Nephron (organoid): ENCODE data around the gene MAN2A1.
A peak's percentile ranks its signal among the peaks of the same experiment; 100 is the strongest.

Experiments
- H3K27ac Mint-ChIP-seq, 3 experiments: 2 replicates each; pipeline ENCODE4 v1.8.0; 2020; ENCODE audit warnings: mixed read lengths in 3 of 3, mild to moderate bottlenecking in 2 of 3, moderate library complexity in 1 of 3
- H3K27me3 Mint-ChIP-seq: 2 replicates; pipeline ENCODE4 v1.8.0; 2021; ENCODE audit warnings: low read depth, mild to moderate bottlenecking, moderate library complexity, mixed read lengths
- H3K36me3 Mint-ChIP-seq: 2 replicates; pipeline ENCODE4 v1.8.0; 2020; ENCODE audit warnings: low read depth, mixed read lengths
- H3K4me1 Mint-ChIP-seq: 2 replicates; pipeline ENCODE4 v1.8.0; 2020; ENCODE audit warnings: mixed read lengths
- H3K4me3 Mint-ChIP-seq, 3 experiments: 2 replicates each; pipeline ENCODE4 v1.8.0; 2020; ENCODE audit warnings: mild to moderate bottlenecking in 3 of 3, mixed read lengths in 3 of 3, moderate library complexity in 2 of 3
- H3K9me3 Mint-ChIP-seq: 2 replicates; pipeline ENCODE4 v1.8.0; 2020; ENCODE audit warnings: mixed read lengths
- CTCF ChIP-seq, 3 experiments: fragments of 200-600 bp; sonication (generic); IDR thresholded peaks; one replicate each; pipeline ENCODE4 v1.5.0; 2021; ENCODE audit warnings: antibody characterized with exemption in 3 of 3; ENCODE audit not compliant: unreplicated experiment in 3 of 3

The MAN2A1 gene

GRCh38 chr5:109669991-109670706 is 19.6 kb upstream of the MAN2A1 start:
- no peak for TF ChIP-seq CTCF (IDR thresholded peaks at IDR 0.05; ENCODE audit: unreplicated experiment in 3 of 3)
- H3K27me3 Mint-ChIP-seq, result no peaks in the 10 kb centered on the region
- no peaks in the 10 kb centered on the region for H3K36me3 Mint-ChIP-seq
- no peaks in the 10 kb centered on the region for H3K9me3 Mint-ChIP-seq
- H3K4me3 Mint-ChIP-seq, result no peak overlapping the region
- H3K27ac Mint-ChIP-seq, result no peak overlapping the region
- peaks cover 3% of the 10 kb centered on the region for H3K4me1 Mint-ChIP-seq

- H3K4me1 Mint-ChIP-seq, result peaks cover 3% of the 10 kb centered on the region
- no peaks in the 10 kb centered on the region for H3K9me3 Mint-ChIP-seq
- H3K4me3 Mint-ChIP-seq, result no peak overlapping the region
- H3K27me3 Mint-ChIP-seq, result no peaks in the 10 kb centered on the region
- no peak for TF ChIP-seq CTCF (IDR thresholded peaks at IDR 0.05; ENCODE audit: unreplicated experiment in 3 of 3)
- no peak overlapping the region for H3K27ac Mint-ChIP-seq
- no peaks in the 10 kb centered on the region for H3K36me3 Mint-ChIP-seq
These were observed 18.6 kb upstream of the MAN2A1 start for GRCh38 chr5:109671136-109671535.

GRCh38 chr5:109674596-109674995 is 15.1 kb upstream of the MAN2A1 start:
- H3K4me1 Mint-ChIP-seq, result peaks cover 11% of the 10 kb centered on the region
- no peak overlapping the region for H3K27ac Mint-ChIP-seq
- no peaks in the 10 kb centered on the region for H3K27me3 Mint-ChIP-seq
- no peaks in the 10 kb centered on the region for H3K36me3 Mint-ChIP-seq
- H3K4me3 Mint-ChIP-seq, result no peak overlapping the region
- TF ChIP-seq CTCF (IDR thresholded peaks at IDR 0.05; ENCODE audit: unreplicated experiment in 3 of 3), result no peak
- no peaks in the 10 kb centered on the region for H3K9me3 Mint-ChIP-seq

GRCh38 chr5:109676920-109677319 is 12.8 kb upstream of the MAN2A1 start:
- Mint-ChIP-seq H3K4me3 (no peak overlapping the region), H3K27ac (no peak overlapping the region), H3K4me1 (peaks cover 11% of the 10 kb centered on the region), H3K9me3 (no peaks in the 10 kb centered on the region), H3K27me3 (no peaks in the 10 kb centered on the region), H3K36me3 (no peaks in the 10 kb centered on the region)
- no peak for TF ChIP-seq CTCF (IDR thresholded peaks at IDR 0.05; ENCODE audit: unreplicated experiment in 3 of 3)

- peaks cover 11% of the 10 kb centered on the region for H3K4me1 Mint-ChIP-seq
- no peak for TF ChIP-seq CTCF (IDR thresholded peaks at IDR 0.05; ENCODE audit: unreplicated experiment in 3 of 3)
- peak overlapping the region in 1 of 3 experiments; percentile 14 for H3K27ac Mint-ChIP-seq
- H3K27me3 Mint-ChIP-seq, result no peaks in the 10 kb centered on the region
- H3K9me3 Mint-ChIP-seq, result no peaks in the 10 kb centered on the region
- H3K4me3 Mint-ChIP-seq, result no peak overlapping the region
- no peaks in the 10 kb centered on the region for H3K36me3 Mint-ChIP-seq
These were observed 11.3 kb upstream of the MAN2A1 start for GRCh38 chr5:109678447-109678846.

GRCh38 chr5:109681763-109682162 is 8.0 kb upstream of the MAN2A1 start:
- Mint-ChIP-seq H3K4me1 (peaks cover 11% of the 10 kb centered on the region), H3K4me3 (no peak overlapping the region), H3K36me3 (no peaks in the 10 kb centered on the region), H3K27ac (no peak overlapping the region), H3K27me3 (no peaks in the 10 kb centered on the region), H3K9me3 (peaks cover 7% of the 10 kb centered on the region)
- TF ChIP-seq CTCF (IDR thresholded peaks at IDR 0.05; ENCODE audit: unreplicated experiment in 3 of 3), result no peak
